HepG2 (cell line): ENCODE measurements around the gene RHBG. TPM values are rescaled to one million over a fixed set of nuclear protein-coding genes. Genes with fewer than 3 reads are reported as not detected.

ENCODE experiments used
- BORCS8-MEF2B ChIP-seq: sonication (generic); formaldehyde crosslinking; IDR thresholded peaks from 2 replicates; pipeline ENCODE4 v1.8.0; 2022; ENCODE audit warnings: mild to moderate bottlenecking, missing genetic modification reagents
- ESRRA ChIP-seq: sonication (generic); formaldehyde crosslinking; IDR thresholded peaks from 2 replicates; pipeline ENCODE4 v1.5.1; 2020; ENCODE audit warnings: mild to moderate bottlenecking, low read depth, missing genetic modification reagents
- GABPB1 ChIP-seq: IDR thresholded peaks from 2 replicates; pipeline ENCODE4 v1.6.1; 2016; ENCODE audit warnings: mild to moderate bottlenecking, missing genetic modification reagents, moderate library complexity, missing compliant biosample characterization
- KMT2B ChIP-seq: IDR thresholded peaks from 2 replicates; pipeline ENCODE4 v1.6.1; 2016; ENCODE audit warnings: missing genetic modification reagents, missing compliant biosample characterization
- SAFB2 ChIP-seq: sonication (generic); formaldehyde crosslinking; IDR thresholded peaks from 2 replicates; pipeline ENCODE4 v1.5.1; 2020; ENCODE audit warnings: missing genetic modification reagents, low read depth, mild to moderate bottlenecking, borderline replicate concordance
- TAF1 ChIP-seq: sonication (generic); formaldehyde crosslinking; IDR thresholded peaks from 2 replicates; pipeline ENCODE4 v1.4.0; 2020; ENCODE audit warnings: missing genetic modification reagents
- TEAD3 ChIP-seq: optimal IDR thresholded peaks from 2 replicates; pipeline ENCODE3; 2016; ENCODE audit warnings: borderline replicate concordance
- YEATS4 ChIP-seq: sonication (generic); formaldehyde crosslinking; IDR thresholded peaks from 2 replicates; pipeline ENCODE4 v1.4.0; 2020; ENCODE audit warnings: missing genetic modification reagents, borderline replicate concordance
- ZBTB7B ChIP-seq: sonication (generic); formaldehyde crosslinking; IDR thresholded peaks from 2 replicates; pipeline ENCODE4 v1.4.0; 2020; ENCODE audit warnings: missing genetic modification reagents
- ZFAT ChIP-seq: sonication (generic); formaldehyde crosslinking; conservative IDR thresholded peaks from 2 replicates; pipeline ENCODE4 v1.8.1; 2023; ENCODE audit warnings: missing genetic modification reagents, inconsistent platforms
- ZNF124 ChIP-seq: sonication (generic); formaldehyde crosslinking; IDR thresholded peaks from 2 replicates; pipeline ENCODE4 v1.4.0; 2020; ENCODE audit warnings: missing genetic modification reagents
- polyA plus RNA-seq, 8 experiments: library from polyadenylated mRNA; depleted of rRNA in 3 of 8; stranded (reverse) in 7 of 8; unstranded in 1 of 8; fragments of >200 nt; fragmentation: Illumina TruSeq in 4 of 8; extraction: Trizol in 4 of 8; gene quantifications; 2 replicates each; pipeline versions ENCODE4 v1.2.1 to v1.2.3, GENCODE V29; 2011 to 2016; ENCODE audit warnings: low read depth in 4 of 8, missing spikeins in 1 of 8, mixed read lengths in 1 of 8; ENCODE audit not compliant: insufficient read depth in 1 of 8
- total RNA-seq, 5 experiments: library from RNA; depleted of rRNA; stranded (reverse); fragments of >200 nt; fragmentation: Illumina TruSeq; extraction: Trizol; gene quantifications; 2 replicates each; pipeline ENCODE4 v1.2.3, GENCODE V29; 2016; ENCODE audit warnings: low read depth in 1 of 5
- TF ChIP-seq, protein P1 (sequence below): sonication (generic); formaldehyde crosslinking; IDR thresholded peaks from 2 replicates; pipeline ENCODE4 v1.5.0; 2020; ENCODE audit warnings: mild to moderate bottlenecking, missing genetic modification reagents, borderline replicate concordance
- TF ChIP-seq, protein P2 (sequence below): sonication (generic); formaldehyde crosslinking; IDR thresholded peaks from 2 replicates; pipeline ENCODE4 v1.8.0; 2022; ENCODE audit warnings: missing genetic modification reagents, mild to moderate bottlenecking, borderline replicate concordance
- TF ChIP-seq, protein P3 (sequence below): sonication (generic); formaldehyde crosslinking; IDR thresholded peaks from 2 replicates; pipeline ENCODE4 v1.5.0; 2020; ENCODE audit warnings: missing genetic modification reagents
- TF ChIP-seq, protein P4 (sequence below): sonication (generic); formaldehyde crosslinking; IDR thresholded peaks from 2 replicates; pipeline ENCODE4 v1.4.0; 2020; ENCODE audit warnings: mild to moderate bottlenecking, missing genetic modification reagents

The RHBG gene
- total and polyA plus RNA-seq, 2 of the 13 experiments (the other 11 are each of a cell fraction or from before 2014, with no cell fraction given), result 61.8 to 73.5 TPM

DNA sequence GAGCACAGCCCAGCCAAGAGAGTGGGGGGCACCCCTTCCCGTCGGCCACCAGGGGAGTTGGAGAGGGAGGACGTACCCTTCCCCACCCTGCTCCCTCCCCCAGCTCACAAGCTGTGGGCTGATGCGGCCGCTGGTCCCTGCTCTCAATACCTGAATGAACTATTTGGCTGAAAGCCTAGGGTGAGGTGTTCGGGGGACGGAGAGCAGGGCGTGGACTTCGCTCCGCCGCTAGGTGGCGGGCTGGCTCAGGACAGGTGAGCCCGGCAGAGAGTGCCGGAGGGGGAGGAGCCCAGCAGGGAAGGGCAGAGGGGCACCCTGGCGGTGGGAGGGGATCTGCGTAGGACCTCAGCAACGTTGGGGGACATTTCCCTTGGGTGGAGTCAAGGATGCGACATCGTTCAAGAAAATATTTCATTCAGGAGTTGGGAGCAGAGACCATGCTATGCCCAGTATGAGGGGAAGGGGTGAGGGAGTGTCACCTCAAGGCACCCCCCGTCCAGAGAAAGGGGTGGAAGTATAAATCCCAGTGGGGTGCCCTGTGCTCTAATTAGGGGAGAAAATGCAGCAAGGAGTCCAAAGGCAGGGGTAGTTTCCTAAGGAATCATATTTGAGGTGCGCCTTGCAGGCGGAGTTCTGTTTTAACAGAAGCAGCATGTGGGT is 12.0 kb upstream of the RHBG start (continued):
- TF ChIP-seq, protein P1, sequence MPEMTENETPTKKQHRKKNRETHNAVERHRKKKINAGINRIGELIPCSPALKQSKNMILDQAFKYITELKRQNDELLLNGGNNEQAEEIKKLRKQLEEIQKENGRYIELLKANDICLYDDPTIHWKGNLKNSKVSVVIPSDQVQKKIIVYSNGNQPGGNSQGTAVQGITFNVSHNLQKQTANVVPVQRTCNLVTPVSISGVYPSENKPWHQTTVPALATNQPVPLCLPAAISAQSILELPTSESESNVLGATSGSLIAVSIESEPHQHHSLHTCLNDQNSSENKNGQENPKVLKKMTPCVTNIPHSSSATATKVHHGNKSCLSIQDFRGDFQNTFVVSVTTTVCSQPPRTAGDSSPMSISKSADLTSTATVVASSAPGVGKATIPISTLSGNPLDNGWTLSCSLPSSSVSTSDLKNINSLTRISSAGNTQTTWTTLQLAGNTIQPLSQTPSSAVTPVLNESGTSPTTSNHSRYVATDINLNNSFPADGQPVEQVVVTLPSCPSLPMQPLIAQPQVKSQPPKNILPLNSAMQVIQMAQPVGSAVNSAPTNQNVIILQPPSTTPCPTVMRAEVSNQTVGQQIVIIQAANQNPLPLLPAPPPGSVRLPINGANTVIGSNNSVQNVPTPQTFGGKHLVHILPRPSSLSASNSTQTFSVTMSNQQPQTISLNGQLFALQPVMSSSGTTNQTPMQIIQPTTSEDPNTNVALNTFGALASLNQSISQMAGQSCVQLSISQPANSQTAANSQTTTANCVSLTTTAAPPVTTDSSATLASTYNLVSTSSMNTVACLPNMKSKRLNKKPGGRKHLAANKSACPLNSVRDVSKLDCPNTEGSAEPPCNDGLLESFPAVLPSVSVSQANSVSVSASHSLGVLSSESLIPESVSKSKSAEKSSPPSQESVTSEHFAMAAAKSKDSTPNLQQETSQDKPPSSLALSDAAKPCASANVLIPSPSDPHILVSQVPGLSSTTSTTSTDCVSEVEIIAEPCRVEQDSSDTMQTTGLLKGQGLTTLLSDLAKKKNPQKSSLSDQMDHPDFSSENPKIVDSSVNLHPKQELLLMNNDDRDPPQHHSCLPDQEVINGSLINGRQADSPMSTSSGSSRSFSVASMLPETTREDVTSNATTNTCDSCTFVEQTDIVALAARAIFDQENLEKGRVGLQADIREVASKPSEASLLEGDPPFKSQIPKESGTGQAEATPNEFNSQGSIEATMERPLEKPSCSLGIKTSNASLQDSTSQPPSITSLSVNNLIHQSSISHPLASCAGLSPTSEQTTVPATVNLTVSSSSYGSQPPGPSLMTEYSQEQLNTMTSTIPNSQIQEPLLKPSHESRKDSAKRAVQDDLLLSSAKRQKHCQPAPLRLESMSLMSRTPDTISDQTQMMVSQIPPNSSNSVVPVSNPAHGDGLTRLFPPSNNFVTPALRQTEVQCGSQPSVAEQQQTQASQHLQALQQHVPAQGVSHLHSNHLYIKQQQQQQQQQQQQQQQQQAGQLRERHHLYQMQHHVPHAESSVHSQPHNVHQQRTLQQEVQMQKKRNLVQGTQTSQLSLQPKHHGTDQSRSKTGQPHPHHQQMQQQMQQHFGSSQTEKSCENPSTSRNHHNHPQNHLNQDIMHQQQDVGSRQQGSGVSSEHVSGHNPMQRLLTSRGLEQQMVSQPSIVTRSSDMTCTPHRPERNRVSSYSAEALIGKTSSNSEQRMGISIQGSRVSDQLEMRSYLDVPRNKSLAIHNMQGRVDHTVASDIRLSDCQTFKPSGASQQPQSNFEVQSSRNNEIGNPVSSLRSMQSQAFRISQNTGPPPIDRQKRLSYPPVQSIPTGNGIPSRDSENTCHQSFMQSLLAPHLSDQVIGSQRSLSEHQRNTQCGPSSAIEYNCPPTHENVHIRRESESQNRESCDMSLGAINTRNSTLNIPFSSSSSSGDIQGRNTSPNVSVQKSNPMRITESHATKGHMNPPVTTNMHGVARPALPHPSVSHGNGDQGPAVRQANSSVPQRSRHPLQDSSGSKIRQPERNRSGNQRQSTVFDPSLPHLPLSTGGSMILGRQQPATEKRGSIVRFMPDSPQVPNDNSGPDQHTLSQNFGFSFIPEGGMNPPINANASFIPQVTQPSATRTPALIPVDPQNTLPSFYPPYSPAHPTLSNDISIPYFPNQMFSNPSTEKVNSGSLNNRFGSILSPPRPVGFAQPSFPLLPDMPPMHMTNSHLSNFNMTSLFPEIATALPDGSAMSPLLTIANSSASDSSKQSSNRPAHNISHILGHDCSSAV, result no peak
- TF ChIP-seq ZFAT (CRISPR knock-in tag) (no peak), GABPB1 (CRISPR knock-in tag) (peak; percentile 52; the same call in 1 of the 2 replicates), ESRRA (peak; percentile 74; the same call in 1 of the 2 replicates), TEAD3 (CRISPR knock-in tag) (peak; percentile 35), KMT2B (peak; percentile 41; the same call in 1 of the 2 replicates), TAF1 (CRISPR knock-in tag) (no peak), YEATS4 (CRISPR knock-in tag) (no peak), SAFB2 (CRISPR knock-in tag) (0 out of 2 replicates have a peak, but pooled peaks have one; percentile 42), ZNF124 (no peak), ZBTB7B (CRISPR knock-in tag) (peak; percentile 69; the same call in 1 of the 2 replicates), BORCS8-MEF2B (peak; percentile 20; the same call in 1 of the 2 replicates)
- TF ChIP-seq, protein P2, sequence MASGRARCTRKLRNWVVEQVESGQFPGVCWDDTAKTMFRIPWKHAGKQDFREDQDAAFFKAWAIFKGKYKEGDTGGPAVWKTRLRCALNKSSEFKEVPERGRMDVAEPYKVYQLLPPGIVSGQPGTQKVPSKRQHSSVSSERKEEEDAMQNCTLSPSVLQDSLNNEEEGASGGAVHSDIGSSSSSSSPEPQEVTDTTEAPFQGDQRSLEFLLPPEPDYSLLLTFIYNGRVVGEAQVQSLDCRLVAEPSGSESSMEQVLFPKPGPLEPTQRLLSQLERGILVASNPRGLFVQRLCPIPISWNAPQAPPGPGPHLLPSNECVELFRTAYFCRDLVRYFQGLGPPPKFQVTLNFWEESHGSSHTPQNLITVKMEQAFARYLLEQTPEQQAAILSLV, result no peak
- TF ChIP-seq, protein P3, sequence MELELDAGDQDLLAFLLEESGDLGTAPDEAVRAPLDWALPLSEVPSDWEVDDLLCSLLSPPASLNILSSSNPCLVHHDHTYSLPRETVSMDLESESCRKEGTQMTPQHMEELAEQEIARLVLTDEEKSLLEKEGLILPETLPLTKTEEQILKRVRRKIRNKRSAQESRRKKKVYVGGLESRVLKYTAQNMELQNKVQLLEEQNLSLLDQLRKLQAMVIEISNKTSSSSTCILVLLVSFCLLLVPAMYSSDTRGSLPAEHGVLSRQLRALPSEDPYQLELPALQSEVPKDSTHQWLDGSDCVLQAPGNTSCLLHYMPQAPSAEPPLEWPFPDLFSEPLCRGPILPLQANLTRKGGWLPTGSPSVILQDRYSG (CRISPR knock-in tag), result no peak
- TF ChIP-seq, protein P4, sequence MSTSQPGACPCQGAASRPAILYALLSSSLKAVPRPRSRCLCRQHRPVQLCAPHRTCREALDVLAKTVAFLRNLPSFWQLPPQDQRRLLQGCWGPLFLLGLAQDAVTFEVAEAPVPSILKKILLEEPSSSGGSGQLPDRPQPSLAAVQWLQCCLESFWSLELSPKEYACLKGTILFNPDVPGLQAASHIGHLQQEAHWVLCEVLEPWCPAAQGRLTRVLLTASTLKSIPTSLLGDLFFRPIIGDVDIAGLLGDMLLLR (CRISPR knock-in tag), result peak; percentile 29; the same call in 1 of the 2 replicates
